ENCODE results near the gene ASB2. TPM values are rescaled to one million over a fixed set of nuclear protein-coding genes. Genes with fewer than 3 reads are reported as not detected.

The ASB2 gene
- total RNA-seq, 4 donors from 2014 or later: 0.79 to 2.5 (median 0.95) TPM

- no peak for DNase-seq (ENCODE audit: low spot score in 2 of 2)
- Histone ChIP-seq H3K27me3 (no peaks in the 10 kb centered on the region), H3K27ac (no peak overlapping the region), H3K9me3 (no peaks in the 10 kb centered on the region), H3K4me1 (no peaks in the 10 kb centered on the region), H3K36me3 (no peaks in the 10 kb centered on the region), H3K4me3 (no peak overlapping the region)
- TF ChIP-seq POLR2A (IDR thresholded peaks at IDR 0.05): no peak
- TF ChIP-seq CTCF (IDR thresholded peaks at IDR 0.05): no peak
- TF ChIP-seq POLR2AphosphoS5 (IDR thresholded peaks at IDR 0.05): no peak
- no peak for TF ChIP-seq EP300 (IDR thresholded peaks at IDR 0.05)
- WGBS: 66% methylated on average over 7 of the region's 7 CpGs
These were observed 29.8 kb downstream of the ASB2 start for GRCh38 chr14:93946541-93947090.

- Histone ChIP-seq H3K27me3 (no peaks in the 10 kb centered on the region), H3K9me3 (no peaks in the 10 kb centered on the region), H3K4me1 (no peaks in the 10 kb centered on the region), H3K4me3 (no peak overlapping the region), H3K27ac (no peak overlapping the region), H3K36me3 (no peaks in the 10 kb centered on the region)
- WGBS: 69% methylated on average over 6 of the region's 6 CpGs
- no peak for TF ChIP-seq POLR2AphosphoS5 (IDR thresholded peaks at IDR 0.05)
- TF ChIP-seq EP300 (IDR thresholded peaks at IDR 0.05): no peak
- TF ChIP-seq POLR2A (IDR thresholded peaks at IDR 0.05): no peak
- TF ChIP-seq CTCF (IDR thresholded peaks at IDR 0.05): no peak
- DNase-seq (ENCODE audit: low spot score in 2 of 2): no peak
These were observed 30.3 kb downstream of the ASB2 start for GRCh38 chr14:93946104-93946503.

- Histone ChIP-seq H3K9me3 (no peaks in the 10 kb centered on the region), H3K36me3 (no peaks in the 10 kb centered on the region), H3K27me3 (no peaks in the 10 kb centered on the region), H3K4me3 (no peak overlapping the region), H3K4me1 (no peaks in the 10 kb centered on the region), H3K27ac (no peak overlapping the region)
- no peak for TF ChIP-seq CTCF (IDR thresholded peaks at IDR 0.05)
- TF ChIP-seq POLR2AphosphoS5 (IDR thresholded peaks at IDR 0.05): no peak
- no peak for TF ChIP-seq EP300 (IDR thresholded peaks at IDR 0.05)
- TF ChIP-seq POLR2A (IDR thresholded peaks at IDR 0.05): no peak
- WGBS: 97% methylated on average over 4 of the region's 5 CpGs
- no peak for DNase-seq (ENCODE audit: low spot score in 2 of 2)
These were observed 31.3 kb downstream of the ASB2 start for GRCh38 chr14:93945070-93945399.

- Histone ChIP-seq H3K27me3 (no peaks in the 10 kb centered on the region), H3K36me3 (no peaks in the 10 kb centered on the region), H3K27ac (no peak overlapping the region), H3K4me3 (no peak overlapping the region), H3K4me1 (peaks cover 4% of the 10 kb centered on the region), H3K9me3 (no peaks in the 10 kb centered on the region)
- WGBS: 91% methylated on average over 15 of the region's 16 CpGs
- TF ChIP-seq POLR2A (IDR thresholded peaks at IDR 0.05): no peak
- TF ChIP-seq EP300 (IDR thresholded peaks at IDR 0.05): no peak
- no peak for TF ChIP-seq POLR2AphosphoS5 (IDR thresholded peaks at IDR 0.05)
- TF ChIP-seq CTCF (IDR thresholded peaks at IDR 0.05): no peak
- no peak for DNase-seq (ENCODE audit: low spot score in 2 of 2)
These were observed 31.9 kb downstream of the ASB2 start for GRCh38 chr14:93944348-93945069.

- peaks cover 10% of the 10 kb centered on the region for H3K4me1 ChIP-seq
- H3K27me3 ChIP-seq: peaks cover 5% of the 10 kb centered on the region
- no peaks in the 10 kb centered on the region for H3K36me3 ChIP-seq
- WGBS: 88% methylated on average over 9 of the region's 9 CpGs
- no peak overlapping the region for H3K4me3 ChIP-seq
- no peaks in the 10 kb centered on the region for H3K9me3 ChIP-seq
- no peak for DNase-seq (ENCODE audit: low spot score in 2 of 2)
- H3K27ac ChIP-seq: no peak overlapping the region
- TF ChIP-seq EP300 (IDR thresholded peaks at IDR 0.05) (no peak), POLR2A (IDR thresholded peaks at IDR 0.05) (no peak), CTCF (IDR thresholded peaks at IDR 0.05) (no peak), POLR2AphosphoS5 (IDR thresholded peaks at IDR 0.05) (no peak)
These were observed 32.4 kb downstream of the ASB2 start for GRCh38 chr14:93943930-93944329.

All from suprapubic skin (tissue), 4 donors.